G401 (cell line): ENCODE results near the gene GFY. TPM values are rescaled to one million over a fixed set of nuclear protein-coding genes. Genes with fewer than 3 reads are reported as not detected.

Experiments used
- total RNA-seq: library from RNA; depleted of rRNA; stranded (reverse); fragments of >200 nt; shearing (Covaris generic); gene quantifications from 2 replicates; pipeline ENCODE4 v1.2.3, GENCODE V29; 2014; rRNA removed

GFY gene
- total RNA-seq, 1 experiment from 2014 or later, result 1.3 TPM

Other genes with a start within 250 kb of the GFY start
- 6.6 TPM in 1 of 2 replicates, not detected in the other for gene SLC6A16, start 100.2 kb upstream of the GFY start, total RNA-seq
- gene CD37, start 90.0 kb upstream of the GFY start, total RNA-seq, result not detected in 2 replicates
- 30.2 and 33.2 TPM in 2 replicates for gene TEAD2, start 63.0 kb upstream of the GFY start, total RNA-seq
- 6.2 and 7.3 TPM in 2 replicates for gene DKKL1, start 61.5 kb upstream of the GFY start, total RNA-seq
- not detected in 2 replicates for gene KASH5, start 37.1 kb upstream of the GFY start, total RNA-seq
- not detected in 2 replicates for gene PTH2, start 1.9 kb upstream of the GFY start, total RNA-seq
- gene SLC17A7, start 16.1 kb downstream of the GFY start, total RNA-seq, result 3.1 and 7.0 TPM in 2 replicates
- 148 and 183 TPM in 2 replicates for gene PIH1D1, start 26.4 kb downstream of the GFY start, total RNA-seq
- 50.9 and 65.6 TPM in 2 replicates for gene ALDH16A1, start 27.8 kb downstream of the GFY start, total RNA-seq
- 0.74 TPM in 1 of 2 replicates, not detected in the other for gene FLT3LG, start 48.8 kb downstream of the GFY start, total RNA-seq
- 2,624 and 3,787 TPM in 2 replicates for gene RPL13A, start 62.2 kb downstream of the GFY start, total RNA-seq
- gene RPS11, start 71.0 kb downstream of the GFY start, total RNA-seq, result 2,371 and 2,995 TPM in 2 replicates
- gene FCGRT, start 87.3 kb downstream of the GFY start, total RNA-seq, result 29.8 and 35.9 TPM in 2 replicates
- gene RCN3, start 102.6 kb downstream of the GFY start, total RNA-seq, result 0.74 and 10.8 TPM in 2 replicates
- 69.6 and 97.3 TPM in 2 replicates for gene NOSIP, start 155.2 kb downstream of the GFY start, total RNA-seq
- 1.9 TPM in 1 of 2 replicates, not detected in the other for gene PRRG2, start 155.9 kb downstream of the GFY start, total RNA-seq
- 0.49 and 3.0 TPM in 2 replicates for gene PRR12, start 165.8 kb downstream of the GFY start, total RNA-seq
- gene RRAS, start 214.8 kb downstream of the GFY start, total RNA-seq, result 116 and 140 TPM in 2 replicates
- gene SCAF1, start 216.8 kb downstream of the GFY start, total RNA-seq, result 22.3 and 25.2 TPM in 2 replicates
- 56.7 and 59.6 TPM in 2 replicates for gene IRF3, start 240.5 kb downstream of the GFY start, total RNA-seq
- gene BCL2L12, start 240.5 kb downstream of the GFY start, total RNA-seq, result 8.1 and 13.9 TPM in 2 replicates